ENCODE results near the gene TBC1D13. TPM values are rescaled to one million over a fixed set of nuclear protein-coding genes. Genes with fewer than 3 reads are reported as not detected.

TBC1D13 gene
- total and polyA plus RNA-seq, 2 experiments from 2014 or later = 8.3 to 19.4 TPM

GRCh38 chr9:128825923-128826700 lies 39.1 kb downstream of the TBC1D13 start:
- H3K9me2 ChIP-seq (ENCODE audit: insufficient read depth) = no peaks in the 10 kb centered on the region
- H3K4me3 ChIP-seq = no peak overlapping the region
- Mint-ChIP-seq H3K27me3 (ENCODE audit: insufficient read depth, low read depth, poor library complexity) (peaks cover 14% of the 10 kb centered on the region), H3K4me1 (peaks cover 7% of the 10 kb centered on the region), H3K4me3 (no peak overlapping the region), H3K27ac (no peak overlapping the region), H3K9me3 (no peaks in the 10 kb centered on the region; the same call in 2 of the 3 replicates), H3K36me3 (ENCODE audit: low read depth) (peaks cover 70% of the 10 kb centered on the region)
- TF ChIP-seq ETS1 (IDR thresholded peaks at IDR 0.05) = no peak
- TF ChIP-seq ZNF462 (CRISPR knock-in tag; IDR thresholded peaks at IDR 0.05) = no peak
- TF ChIP-seq POLR2AphosphoS5 (IDR thresholded peaks at IDR 0.05; ENCODE audit: low read depth) = no peak
- no peak for TF ChIP-seq ZNF114 (CRISPR knock-in tag; IDR thresholded peaks at IDR 0.05)
- 0 out of 4 replicates have a peak, but pooled peaks of 1 of the 2 experiments have one; percentile 11 for TF ChIP-seq CTCF (conservative IDR thresholded peaks at IDR 0.05; ENCODE audit: low read depth in 2 of 2)
- H3K27ac ChIP-seq (ENCODE audit: low read depth) = no peak overlapping the region
- H3K36me3 ChIP-seq (ENCODE audit: insufficient read depth) = peaks cover 14% of the 10 kb centered on the region
- H3K4me1 ChIP-seq (ENCODE audit: insufficient read depth) = no peaks in the 10 kb centered on the region
- ATAC-seq (peak; percentile 10), DNase-seq (ENCODE audit: low spot score) (peak; percentile 52)
- peaks cover 11% of the 10 kb centered on the region for H4K20me1 ChIP-seq (replicated peaks; ENCODE audit: insufficient read depth)
- no peaks in the 10 kb centered on the region for H3K27me3 ChIP-seq (ENCODE audit: insufficient read depth)
- H3K79me2 ChIP-seq (replicated peaks; ENCODE audit: insufficient read depth) = peaks cover 8% of the 10 kb centered on the region
- H3F3A ChIP-seq (replicated peaks; ENCODE audit: low read depth) = 0 out of 2 replicates have a peak, but pooled peaks cover 8% of the 10 kb centered on the region
- H2AFZ ChIP-seq = no peak overlapping the region
- no peak overlapping the region for H3K4me2 ChIP-seq
